K562 (cell line): ENCODE measurements around the gene TTC13. TPM values are rescaled to one million over a fixed set of nuclear protein-coding genes. Genes with fewer than 3 reads are reported as not detected.

Source experiments
- CCAR2 ChIP-seq: fragments of 200-400 bp; formaldehyde crosslinking; IDR thresholded peaks from 2 replicates; pipeline ENCODE4 v1.6.1; 2017; ENCODE audit warnings: mild to moderate bottlenecking, low read depth, low read length
- EHMT2 ChIP-seq: fragments of 450-650 bp; IDR thresholded peaks from 2 replicates; pipeline ENCODE4 v1.6.1; 2018; ENCODE audit warnings: antibody characterized with exemption
- ETV6 ChIP-seq, 3 experiments: fragments of 150-350 bp in 1 of 3; sonication (generic) in 1 of 3; formaldehyde crosslinking in 1 of 3; IDR thresholded peaks; 2 replicates each; pipeline versions ENCODE4 v1.6.1 to v1.8.0; 2014 to 2022; ENCODE audit warnings: borderline replicate concordance in 2 of 3, low read depth in 2 of 3, antibody characterized with exemption in 1 of 3, low read length in 1 of 3, mild to moderate bottlenecking in 1 of 3, missing genetic modification reagents in 1 of 3
- HSF4 ChIP-seq: fragments of 250-450 bp; sonication (Bioruptor Pico); IDR thresholded peaks from 2 replicates; pipeline ENCODE4 v2.1.2; 2022; ENCODE audit warnings: mild to moderate bottlenecking, moderate library complexity, borderline replicate concordance
- KHSRP ChIP-seq: fragments of 450-650 bp; IDR thresholded peaks from 2 replicates; pipeline ENCODE4 v1.6.1; 2017
- MEF2A ChIP-seq: IDR thresholded peaks from 2 replicates; pipeline ENCODE4 v1.6.1; 2011; ENCODE audit warnings: low read depth, mild to moderate bottlenecking, low read length, moderate library complexity; ENCODE audit not compliant: control insufficient read depth
- PHF8 ChIP-seq: fragments of 200-600 bp; sonication (generic); IDR thresholded peaks from 2 replicates; pipeline ENCODE4 v1.6.1; 2012; ENCODE audit warnings: mixed run types, mild to moderate bottlenecking, inconsistent platforms, low read length, moderate library complexity, borderline replicate concordance
- SPI1 ChIP-seq: IDR thresholded peaks from 2 replicates; pipeline ENCODE4 v1.6.1; 2011; ENCODE audit warnings: low read depth, low read length, control low read depth, borderline replicate concordance
- TGIF2 ChIP-seq: sonication (generic); formaldehyde crosslinking; IDR thresholded peaks from 2 replicates; pipeline ENCODE4 v1.8.1; 2022; ENCODE audit warnings: mild to moderate bottlenecking, missing genetic modification reagents, moderate library complexity
- ZFP36 ChIP-seq: fragments of 150-350 bp; IDR thresholded peaks from 2 replicates; pipeline ENCODE4 v1.6.1; 2018; ENCODE audit warnings: low read length, low read depth; ENCODE audit not compliant: partially characterized antibody
- ZNF175 ChIP-seq: fragments of 200-800 bp; sonication (Bioruptor generic); IDR thresholded peaks from 2 replicates; pipeline ENCODE4 v1.6.1; 2016; ENCODE audit warnings: low read depth, mild to moderate bottlenecking, missing genetic modification characterization, missing compliant biosample characterization
- ZNF644 ChIP-seq: fragments of 200-800 bp; sonication (Bioruptor generic); IDR thresholded peaks from 2 replicates; pipeline ENCODE4 v1.6.1; 2016; ENCODE audit warnings: low read depth, missing genetic modification characterization, missing compliant biosample characterization
- polyA plus RNA-seq, 8 experiments: library from polyadenylated mRNA; depleted of rRNA in 4 of 8; stranded (reverse) in 5 of 8; unstranded in 3 of 8; fragments of >200 nt; fragmentation: Nextera tagmentation in 2 of 8; fragmentation: Illumina TruSeq in 1 of 8; extraction: Ambion mirVana in 2 of 8; extraction: Trizol in 1 of 8; gene quantifications; 2 replicates each; pipeline versions ENCODE4 v1.2.1 to v1.2.3, GENCODE V29; 2011 to 2014; ENCODE audit warnings: inconsistent platforms in 1 of 8, missing spikeins in 1 of 8
- total RNA-seq, 7 experiments: library from RNA; depleted of rRNA in 6 of 7; stranded (reverse); fragments of >200 nt in 6 of 7; fragmentation: Illumina TruSeq in 2 of 7; extraction: Trizol in 2 of 7; gene quantifications; 2 replicates each; pipeline versions ENCODE4 v1.2.1 to v1.2.3, GENCODE V29; 2011 to 2021; ENCODE audit warnings: low replicate concordance in 1 of 7
- TF ChIP-seq, protein P1 (sequence below): fragments of 450-650 bp; formaldehyde crosslinking; IDR thresholded peaks from 2 replicates; pipeline ENCODE4 v1.4.0; 2020; ENCODE audit warnings: mild to moderate bottlenecking, moderate library complexity
- TF ChIP-seq, protein P2 (sequence below): fragments of 250-450 bp; sonication (Bioruptor Pico); IDR thresholded peaks from 2 replicates; pipeline ENCODE4 v1.5.0; 2022; ENCODE audit warnings: mild to moderate bottlenecking
- TF ChIP-seq, protein P3 (sequence below): sonication (generic); formaldehyde crosslinking; IDR thresholded peaks from 2 replicates; pipeline ENCODE4 v1.8.1; 2023; ENCODE audit warnings: mild to moderate bottlenecking, missing genetic modification reagents
- TF ChIP-seq, protein P4 (sequence below), 3 experiments: fragments of 200-800 bp in 1 of 3; sonication (Bioruptor generic) in 1 of 3; sonication (generic) in 1 of 3; formaldehyde crosslinking in 1 of 3; IDR thresholded peaks; 2 replicates each; pipeline versions ENCODE4 v1.6.1 to v1.8.0; 2016 to 2022; ENCODE audit warnings: mild to moderate bottlenecking in 2 of 3, missing compliant biosample characterization in 2 of 3, missing genetic modification characterization in 2 of 3, missing genetic modification reagents in 1 of 3
- TF ChIP-seq, protein P5 (sequence below): IDR thresholded peaks from 2 replicates; pipeline ENCODE4 v1.6.1; 2011; ENCODE audit warnings: borderline replicate concordance, low read depth, mild to moderate bottlenecking, moderate library complexity, low read length; ENCODE audit not compliant: insufficient read depth, poor library complexity, severe bottlenecking

TTC13 gene
- total and polyA plus RNA-seq, 9 of the 15 experiments (the other 6 are each of a cell fraction or from before 2014, with no cell fraction given), result 1.7 to 13.8 (median 9.6) TPM

DNA sequence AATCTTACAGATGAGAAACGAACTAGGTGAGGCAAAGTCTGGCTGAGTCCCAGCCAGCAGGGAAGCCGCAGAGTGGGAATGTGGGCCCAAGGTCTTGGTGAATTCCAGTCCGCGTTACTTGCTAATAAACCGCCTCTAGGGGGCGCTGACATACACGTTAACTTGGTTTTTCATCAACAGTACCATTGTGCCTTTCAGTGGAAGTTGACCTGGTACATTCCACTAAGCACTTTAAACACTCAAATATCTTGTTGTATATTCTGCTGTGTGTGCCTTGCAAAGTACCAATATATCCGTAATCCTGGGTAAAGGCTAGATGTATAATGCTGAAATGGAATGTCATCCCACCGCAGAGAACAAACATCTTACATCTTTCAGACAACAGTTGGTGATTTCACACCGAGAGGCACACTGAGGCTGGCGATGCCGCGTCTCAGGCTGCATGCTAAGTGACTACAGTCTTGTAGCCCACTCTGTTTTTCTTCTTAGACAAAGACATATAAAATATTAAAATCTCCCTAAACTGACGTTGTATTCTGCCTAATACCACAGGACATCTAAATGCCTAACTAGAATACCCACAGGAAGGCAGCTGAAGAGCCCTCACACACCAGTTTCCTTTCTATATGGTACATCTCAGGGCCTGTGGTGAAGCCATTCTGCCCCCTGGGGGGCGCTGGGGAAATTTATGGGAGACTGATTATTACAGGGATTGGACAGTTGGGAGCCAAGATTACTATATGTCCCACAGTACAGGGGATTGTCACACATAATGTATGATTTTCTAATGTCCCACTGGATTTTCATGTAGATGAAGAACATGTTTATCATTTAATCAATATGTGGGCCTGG is 61.2 kb downstream of the TTC13 start (continued):
- TF ChIP-seq, protein P1, sequence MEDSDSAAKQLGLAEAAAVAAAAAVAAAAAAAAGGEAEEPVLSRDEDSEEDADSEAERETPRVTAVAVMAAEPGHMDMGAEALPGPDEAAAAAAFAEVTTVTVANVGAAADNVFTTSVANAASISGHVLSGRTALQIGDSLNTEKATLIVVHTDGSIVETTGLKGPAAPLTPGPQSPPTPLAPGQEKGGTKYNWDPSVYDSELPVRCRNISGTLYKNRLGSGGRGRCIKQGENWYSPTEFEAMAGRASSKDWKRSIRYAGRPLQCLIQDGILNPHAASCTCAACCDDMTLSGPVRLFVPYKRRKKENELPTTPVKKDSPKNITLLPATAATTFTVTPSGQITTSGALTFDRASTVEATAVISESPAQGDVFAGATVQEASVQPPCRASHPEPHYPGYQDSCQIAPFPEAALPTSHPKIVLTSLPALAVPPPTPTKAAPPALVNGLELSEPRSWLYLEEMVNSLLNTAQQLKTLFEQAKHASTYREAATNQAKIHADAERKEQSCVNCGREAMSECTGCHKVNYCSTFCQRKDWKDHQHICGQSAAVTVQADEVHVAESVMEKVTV (CRISPR knock-in tag), result peak; percentile 68
- TF ChIP-seq ZNF644 (tag), result no peak
- TF ChIP-seq, protein P2, sequence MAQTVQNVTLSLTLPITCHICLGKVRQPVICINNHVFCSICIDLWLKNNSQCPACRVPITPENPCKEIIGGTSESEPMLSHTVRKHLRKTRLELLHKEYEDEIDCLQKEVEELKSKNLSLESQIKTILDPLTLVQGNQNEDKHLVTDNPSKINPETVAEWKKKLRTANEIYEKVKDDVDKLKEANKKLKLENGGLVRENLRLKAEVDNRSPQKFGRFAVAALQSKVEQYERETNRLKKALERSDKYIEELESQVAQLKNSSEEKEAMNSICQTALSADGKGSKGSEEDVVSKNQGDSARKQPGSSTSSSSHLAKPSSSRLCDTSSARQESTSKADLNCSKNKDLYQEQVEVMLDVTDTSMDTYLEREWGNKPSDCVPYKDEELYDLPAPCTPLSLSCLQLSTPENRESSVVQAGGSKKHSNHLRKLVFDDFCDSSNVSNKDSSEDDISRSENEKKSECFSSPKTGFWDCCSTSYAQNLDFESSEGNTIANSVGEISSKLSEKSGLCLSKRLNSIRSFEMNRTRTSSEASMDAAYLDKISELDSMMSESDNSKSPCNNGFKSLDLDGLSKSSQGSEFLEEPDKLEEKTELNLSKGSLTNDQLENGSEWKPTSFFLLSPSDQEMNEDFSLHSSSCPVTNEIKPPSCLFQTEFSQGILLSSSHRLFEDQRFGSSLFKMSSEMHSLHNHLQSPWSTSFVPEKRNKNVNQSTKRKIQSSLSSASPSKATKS, result no peak
- TF ChIP-seq, protein P3, sequence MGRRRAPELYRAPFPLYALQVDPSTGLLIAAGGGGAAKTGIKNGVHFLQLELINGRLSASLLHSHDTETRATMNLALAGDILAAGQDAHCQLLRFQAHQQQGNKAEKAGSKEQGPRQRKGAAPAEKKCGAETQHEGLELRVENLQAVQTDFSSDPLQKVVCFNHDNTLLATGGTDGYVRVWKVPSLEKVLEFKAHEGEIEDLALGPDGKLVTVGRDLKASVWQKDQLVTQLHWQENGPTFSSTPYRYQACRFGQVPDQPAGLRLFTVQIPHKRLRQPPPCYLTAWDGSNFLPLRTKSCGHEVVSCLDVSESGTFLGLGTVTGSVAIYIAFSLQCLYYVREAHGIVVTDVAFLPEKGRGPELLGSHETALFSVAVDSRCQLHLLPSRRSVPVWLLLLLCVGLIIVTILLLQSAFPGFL (CRISPR knock-in tag), result no peak
- no peak for TF ChIP-seq EHMT2
- TF ChIP-seq HSF4, result no peak
- no peak for TF ChIP-seq MEF2A
- TF ChIP-seq TGIF2 (CRISPR knock-in tag), result no peak
- no peak for TF ChIP-seq ETV6 (IDR thresholded peaks at IDR 0.05; ENCODE audit: borderline replicate concordance in 1 of 2, low read depth in 2 of 2, low read length in 1 of 2)
- no peak for TF ChIP-seq ETV6 (CRISPR knock-in tag; IDR thresholded peaks at IDR 0.05; ENCODE audit: borderline replicate concordance)
- no peak for TF ChIP-seq ZNF175 (CRISPR knock-in tag)
- TF ChIP-seq, protein P4, sequence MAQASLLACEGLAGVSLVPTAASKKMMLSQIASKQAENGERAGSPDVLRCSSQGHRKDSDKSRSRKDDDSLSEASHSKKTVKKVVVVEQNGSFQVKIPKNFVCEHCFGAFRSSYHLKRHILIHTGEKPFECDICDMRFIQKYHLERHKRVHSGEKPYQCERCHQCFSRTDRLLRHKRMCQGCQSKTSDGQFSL (CRISPR knock-in tag; IDR thresholded peaks at IDR 0.05), result no peak
- TF ChIP-seq, protein P4 (tag; IDR thresholded peaks at IDR 0.05), result no peak
- TF ChIP-seq CCAR2, result no peak
- no peak for TF ChIP-seq SPI1
- no peak for TF ChIP-seq ZFP36
- TF ChIP-seq KHSRP, result no peak
- no peak for TF ChIP-seq PHF8
- TF ChIP-seq, protein P5, sequence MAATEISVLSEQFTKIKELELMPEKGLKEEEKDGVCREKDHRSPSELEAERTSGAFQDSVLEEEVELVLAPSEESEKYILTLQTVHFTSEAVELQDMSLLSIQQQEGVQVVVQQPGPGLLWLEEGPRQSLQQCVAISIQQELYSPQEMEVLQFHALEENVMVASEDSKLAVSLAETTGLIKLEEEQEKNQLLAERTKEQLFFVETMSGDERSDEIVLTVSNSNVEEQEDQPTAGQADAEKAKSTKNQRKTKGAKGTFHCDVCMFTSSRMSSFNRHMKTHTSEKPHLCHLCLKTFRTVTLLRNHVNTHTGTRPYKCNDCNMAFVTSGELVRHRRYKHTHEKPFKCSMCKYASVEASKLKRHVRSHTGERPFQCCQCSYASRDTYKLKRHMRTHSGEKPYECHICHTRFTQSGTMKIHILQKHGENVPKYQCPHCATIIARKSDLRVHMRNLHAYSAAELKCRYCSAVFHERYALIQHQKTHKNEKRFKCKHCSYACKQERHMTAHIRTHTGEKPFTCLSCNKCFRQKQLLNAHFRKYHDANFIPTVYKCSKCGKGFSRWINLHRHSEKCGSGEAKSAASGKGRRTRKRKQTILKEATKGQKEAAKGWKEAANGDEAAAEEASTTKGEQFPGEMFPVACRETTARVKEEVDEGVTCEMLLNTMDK, result peak; percentile 50
